Suppressor macrophage treated with lipopolysaccharide for 4 hours (primary cell): ENCODE measurements around the gene RUFY1.
"Not testable (repeated sequence)": the region's sequence is repeated elsewhere in the genome, so short reads cannot be mapped to it uniquely, and the experiment has no call there.

Experiments
- DNase-seq: peaks from one replicate; pipeline ENCODE4 v3.0.0-alpha.2; 2020

Gene RUFY1

GRCh38 chr5:179542170-179542569, 8.2 kb upstream of the RUFY1 start:
- DNase-seq, result no peak

DNA sequence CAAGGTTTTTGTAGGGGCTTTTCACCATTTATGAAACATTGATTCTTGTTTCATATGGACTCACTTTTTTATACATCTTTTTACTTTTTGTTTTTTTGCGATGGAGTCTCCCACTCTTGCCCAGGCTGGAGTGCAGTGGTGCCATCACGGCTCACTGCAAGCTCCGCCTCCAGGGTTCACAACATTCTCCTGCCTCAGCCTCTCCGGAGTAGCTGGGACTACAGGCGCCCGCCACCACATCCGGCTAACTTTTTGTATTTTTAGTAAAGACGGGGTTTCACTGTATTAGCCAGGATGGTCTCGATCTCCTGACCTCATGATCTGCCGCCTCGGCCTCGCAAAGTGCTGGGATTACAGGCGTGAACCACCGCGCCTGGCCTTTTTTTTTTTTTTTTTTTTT, 7.1 kb upstream of the RUFY1 start:
- not testable (repeated sequence) for DNase-seq

- DNase-seq, result no peak
Observed at GRCh38 chr5:179553006-179553405, 2.7 kb downstream of the RUFY1 start.

DNA sequence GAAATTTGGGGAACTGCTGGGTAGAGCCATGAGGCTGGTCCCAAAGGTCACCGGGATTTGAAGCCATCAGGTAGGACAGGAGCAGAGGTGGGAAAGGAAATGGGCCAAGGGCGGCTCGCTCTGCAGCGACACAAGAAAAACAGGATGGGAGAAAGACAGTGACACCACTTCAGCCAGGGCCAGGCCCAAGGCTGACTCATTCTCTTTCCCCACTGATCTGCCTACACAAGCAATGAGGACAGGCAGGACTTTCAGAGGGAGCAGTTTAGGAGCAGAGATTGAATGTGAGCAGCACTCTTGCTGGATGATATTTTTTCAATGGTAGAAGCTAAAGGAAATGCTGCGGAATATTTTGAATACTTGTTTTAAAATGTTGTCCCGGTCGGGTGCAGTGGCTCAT, 3.5 kb downstream of the RUFY1 start:
- peak; percentile 80 for DNase-seq

GRCh38 chr5:179554981-179555380, 4.6 kb downstream of the RUFY1 start:
- no peak for DNase-seq

DNA sequence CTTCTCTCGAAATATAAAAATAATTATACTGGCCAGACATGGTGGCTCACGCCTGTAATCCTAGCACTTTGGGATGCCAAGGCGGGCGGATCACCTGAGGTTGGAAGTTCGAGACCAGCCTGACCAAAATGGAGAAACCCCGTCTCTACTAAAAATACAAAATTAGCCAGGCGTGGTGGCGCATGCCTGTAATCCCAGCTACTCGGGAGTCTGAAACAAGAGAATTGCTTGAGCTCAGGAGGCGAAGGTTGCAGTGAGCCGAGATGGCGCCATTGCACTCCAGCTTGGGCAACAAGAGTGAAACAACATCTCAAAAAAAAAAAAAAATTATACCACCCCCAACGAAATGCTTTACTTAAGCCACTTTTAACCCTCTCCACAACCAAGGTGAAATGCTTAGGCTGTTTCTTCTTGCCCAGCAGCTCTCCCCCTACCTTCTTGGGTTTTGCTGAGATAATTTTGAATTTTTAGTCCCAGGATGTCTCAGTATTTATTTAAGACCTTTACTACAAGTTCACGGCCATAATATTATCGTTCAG, 8.0 kb downstream of the RUFY1 start:
- not testable (repeated sequence) for DNase-seq

GRCh38 chr5:179558932-179559283, 8.6 kb downstream of the RUFY1 start:
- DNase-seq, result peak; percentile 42

GRCh38 chr5:179559284-179560252, 9.2 kb downstream of the RUFY1 start:
- peak; percentile 98 for DNase-seq

GRCh38 chr5:179564526-179564925, 14.2 kb downstream of the RUFY1 start:
- DNase-seq, result no peak

GRCh38 chr5:179568721-179569120, 18.4 kb downstream of the RUFY1 start:
- no peak for DNase-seq

GRCh38 chr5:179572386-179572785, 22.0 kb downstream of the RUFY1 start:
- DNase-seq, result no peak

- no peak for DNase-seq
Observed at GRCh38 chr5:179577286-179577960, 27.1 kb downstream of the RUFY1 start.

GRCh38 chr5:179585941-179586401, 35.6 kb downstream of the RUFY1 start:
- DNase-seq, result peak; percentile 51

DNA sequence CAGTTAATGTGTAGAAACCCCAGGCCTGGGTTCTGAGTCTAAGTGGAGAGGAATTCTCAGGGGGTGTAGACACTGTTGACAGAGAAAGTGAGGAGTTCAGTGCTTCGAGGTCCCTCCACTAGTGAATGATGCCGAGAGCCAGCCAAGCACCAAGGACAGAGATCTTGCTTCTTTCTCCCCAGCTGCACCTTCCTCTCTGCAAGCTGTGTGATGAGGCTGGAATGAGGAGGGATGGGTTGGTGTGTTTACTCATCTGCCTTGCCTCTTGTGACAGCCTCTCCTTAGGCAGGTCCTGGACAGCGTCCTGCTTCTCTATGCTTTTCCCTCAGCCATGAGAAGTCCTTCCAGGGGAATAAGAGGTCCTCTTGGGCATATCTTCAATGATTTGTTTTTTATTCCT, 37.8 kb downstream of the RUFY1 start:
- no peak for DNase-seq

DNA sequence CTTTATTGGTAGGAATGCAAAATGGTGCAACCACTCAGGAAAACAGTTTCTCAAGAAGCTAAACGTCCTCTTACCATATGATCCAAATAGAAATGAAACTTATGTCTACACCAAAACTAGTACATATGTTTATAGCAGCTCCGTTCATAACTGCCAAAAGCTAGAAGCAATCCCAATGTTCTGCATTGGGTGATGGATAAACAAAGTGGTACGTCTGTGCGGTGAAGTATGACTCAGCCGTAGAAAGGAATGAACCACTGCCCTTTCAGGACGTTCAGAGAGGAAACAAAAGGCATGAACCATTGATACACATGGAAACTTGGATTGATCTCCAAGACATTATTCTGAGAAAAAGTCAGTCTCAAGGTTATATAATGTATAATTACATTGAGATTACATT, 45.6 kb downstream of the RUFY1 start:
- DNase-seq, result no peak

- no peak for DNase-seq
Observed at GRCh38 chr5:179596421-179596820, 46.1 kb downstream of the RUFY1 start.

DNA sequence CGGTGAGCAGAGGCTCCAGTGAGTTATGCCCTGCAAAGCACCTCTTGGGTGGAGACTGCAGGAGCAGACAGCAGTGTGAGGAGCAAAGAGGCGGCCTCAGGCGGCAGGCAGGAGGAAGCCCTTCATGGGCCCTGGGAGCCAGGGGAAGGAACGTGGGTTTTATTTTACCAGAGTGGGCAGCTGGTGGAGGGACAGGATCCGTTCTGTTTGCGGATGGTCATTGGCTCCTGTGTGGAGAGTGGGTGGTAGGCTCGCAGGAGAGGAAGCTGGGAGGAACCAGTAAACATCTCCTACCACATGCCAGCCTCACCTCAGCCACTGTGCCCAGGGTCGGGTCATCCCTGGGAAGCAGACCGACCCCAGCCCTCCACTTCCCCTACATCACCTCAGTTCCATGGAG, 48.7 kb downstream of the RUFY1 start:
- DNase-seq, result no peak

DNA sequence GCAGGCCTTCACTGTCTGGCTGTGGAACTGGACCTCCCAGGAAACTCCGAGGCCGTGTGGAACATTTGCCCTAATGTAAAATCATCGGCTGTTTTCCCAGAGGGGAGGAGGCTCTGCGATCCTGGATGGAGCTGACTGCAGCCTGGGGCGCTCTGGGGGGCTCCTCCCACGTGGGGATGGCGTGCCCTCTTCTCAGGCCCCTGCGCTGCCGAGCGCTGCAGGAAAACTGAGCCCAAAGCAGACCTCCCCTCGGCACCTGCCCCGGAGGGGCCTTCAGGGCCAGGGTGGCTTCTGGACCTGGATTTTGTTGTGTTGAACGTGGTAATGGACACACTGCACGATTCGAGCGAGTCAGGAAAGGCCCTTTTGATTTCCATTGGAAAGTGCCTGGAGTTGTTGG, 49.2 kb downstream of the RUFY1 start:
- DNase-seq, result no peak

DNA sequence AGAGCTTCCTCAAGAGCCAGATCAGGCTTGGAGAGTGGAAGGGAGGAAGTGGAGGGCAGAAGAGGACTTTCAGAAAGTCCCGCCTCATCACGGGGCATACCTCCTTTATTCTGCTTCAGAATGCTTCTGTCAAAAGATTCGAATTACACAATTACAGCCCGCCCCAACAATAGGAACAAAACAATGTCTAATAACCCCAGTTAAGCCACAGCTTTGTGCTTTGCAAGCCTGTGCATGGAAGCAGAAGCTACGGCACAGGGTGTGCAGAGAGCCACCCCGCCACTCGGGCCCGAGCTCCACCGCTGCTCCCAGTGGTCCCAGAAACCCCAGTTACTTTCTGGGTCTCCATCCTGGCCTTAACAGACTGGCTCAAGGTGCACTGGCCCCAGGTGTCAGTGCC, 49.6 kb downstream of the RUFY1 start:
- peak; percentile 71 for DNase-seq

- DNase-seq, result no peak
Observed at GRCh38 chr5:179601871-179602625, 51.7 kb downstream of the RUFY1 start.

DNA sequence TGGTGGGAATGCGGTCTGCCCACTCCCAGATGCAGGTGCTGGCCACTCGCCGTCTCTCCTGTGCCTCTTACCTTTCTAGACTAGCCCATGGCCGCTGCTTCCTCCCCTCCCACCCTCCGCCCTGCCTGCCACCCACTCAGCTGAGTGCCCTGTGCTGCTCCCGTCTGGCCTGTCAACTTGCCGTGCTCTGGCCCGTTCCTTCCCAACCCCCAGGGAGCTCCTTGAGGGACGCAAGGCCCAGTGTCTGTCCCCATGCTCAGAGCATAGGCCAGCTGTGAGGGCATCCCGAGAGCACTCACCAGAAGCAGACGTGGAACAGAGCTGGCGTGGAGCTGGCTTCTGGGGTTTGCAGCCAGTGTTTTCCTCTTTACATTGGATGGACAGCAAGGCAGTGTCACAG, 53.0 kb downstream of the RUFY1 start:
- DNase-seq, result no peak

DNA sequence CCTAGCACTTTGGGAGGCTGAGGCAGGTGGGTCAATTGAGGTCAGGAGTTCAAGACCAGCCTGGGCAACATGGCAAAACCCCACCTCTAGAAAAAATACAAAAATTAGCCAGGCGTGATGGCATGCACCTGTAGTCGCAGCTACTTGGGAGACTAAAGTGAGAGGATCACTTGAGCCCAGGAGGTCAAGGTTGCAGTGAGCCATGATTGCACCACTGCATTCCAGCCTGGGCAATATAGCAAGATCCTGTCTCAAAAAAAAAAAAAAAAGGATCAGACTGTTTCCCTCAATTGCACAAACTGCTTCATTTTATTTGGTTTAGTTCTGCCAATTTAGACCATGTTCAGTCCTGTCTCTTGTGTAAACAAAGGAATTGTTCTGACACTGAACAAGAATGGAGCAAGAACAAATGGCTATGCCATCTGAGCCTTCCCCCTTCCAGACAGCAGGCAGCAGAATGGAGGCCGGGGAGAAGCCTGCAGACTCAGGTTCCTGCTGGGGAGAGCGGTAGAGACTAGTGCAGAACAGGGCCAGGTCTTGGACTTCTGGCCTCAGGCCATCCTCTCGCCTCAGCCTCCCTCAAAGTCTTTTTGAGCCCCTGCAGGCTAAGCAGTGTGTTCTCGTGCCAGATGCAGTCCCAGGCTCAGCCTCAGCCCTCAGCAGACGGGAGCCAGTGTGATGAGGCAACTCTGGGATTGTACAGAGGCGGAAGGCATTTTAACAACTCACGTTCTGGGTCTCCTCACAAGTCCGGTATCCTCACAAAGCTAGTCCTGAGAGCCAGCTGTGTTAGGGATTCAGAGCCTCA, 54.9 kb downstream of the RUFY1 start:
- no peak for DNase-seq
